GM12801 (cell line): Measurements from ENCODE around the gene SH3RF3.

ENCODE experiments used
- TF ChIP-seq, protein P1 (sequence below): IDR thresholded peaks from one replicate; pipeline ENCODE4 v1.5.1; 2011; ENCODE audit warnings: control low read depth; ENCODE audit not compliant: insufficient read length; ENCODE audit errors: extremely low read depth

Gene SH3RF3

GRCh38 chr2:109435901-109436598 lies 307.0 kb downstream of the SH3RF3 start:
- TF ChIP-seq, protein P1, sequence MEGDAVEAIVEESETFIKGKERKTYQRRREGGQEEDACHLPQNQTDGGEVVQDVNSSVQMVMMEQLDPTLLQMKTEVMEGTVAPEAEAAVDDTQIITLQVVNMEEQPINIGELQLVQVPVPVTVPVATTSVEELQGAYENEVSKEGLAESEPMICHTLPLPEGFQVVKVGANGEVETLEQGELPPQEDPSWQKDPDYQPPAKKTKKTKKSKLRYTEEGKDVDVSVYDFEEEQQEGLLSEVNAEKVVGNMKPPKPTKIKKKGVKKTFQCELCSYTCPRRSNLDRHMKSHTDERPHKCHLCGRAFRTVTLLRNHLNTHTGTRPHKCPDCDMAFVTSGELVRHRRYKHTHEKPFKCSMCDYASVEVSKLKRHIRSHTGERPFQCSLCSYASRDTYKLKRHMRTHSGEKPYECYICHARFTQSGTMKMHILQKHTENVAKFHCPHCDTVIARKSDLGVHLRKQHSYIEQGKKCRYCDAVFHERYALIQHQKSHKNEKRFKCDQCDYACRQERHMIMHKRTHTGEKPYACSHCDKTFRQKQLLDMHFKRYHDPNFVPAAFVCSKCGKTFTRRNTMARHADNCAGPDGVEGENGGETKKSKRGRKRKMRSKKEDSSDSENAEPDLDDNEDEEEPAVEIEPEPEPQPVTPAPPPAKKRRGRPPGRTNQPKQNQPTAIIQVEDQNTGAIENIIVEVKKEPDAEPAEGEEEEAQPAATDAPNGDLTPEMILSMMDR, result no peak

GRCh38 chr2:109436610-109437225 lies 307.7 kb downstream of the SH3RF3 start:
- TF ChIP-seq, protein P1, result no peak

GRCh38 chr2:109437325-109438090 lies 308.5 kb downstream of the SH3RF3 start:
- TF ChIP-seq, protein P1, result no peak

DNA sequence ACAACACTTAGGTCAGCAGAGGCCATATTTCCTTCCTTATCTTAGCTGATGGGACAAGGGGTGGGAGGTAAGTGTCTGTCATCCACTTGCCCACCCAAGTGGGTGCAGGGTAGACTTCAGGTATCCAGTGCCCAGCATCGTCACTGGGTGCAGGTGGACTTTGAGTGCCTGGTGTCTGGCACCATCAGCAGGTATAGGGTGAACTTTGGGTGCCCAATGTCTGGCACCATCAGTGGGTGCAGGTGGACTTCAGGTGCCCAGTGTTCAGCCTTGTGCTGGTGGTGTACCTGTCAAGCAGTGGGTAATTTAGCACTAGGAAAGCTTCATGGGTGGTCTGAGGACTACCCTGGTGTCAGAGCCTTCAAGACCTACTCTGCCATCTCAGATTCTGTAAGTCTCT lies 309.1 kb downstream of the SH3RF3 start:
- TF ChIP-seq, protein P1, result no peak

GRCh38 chr2:109438773-109439389 lies 309.9 kb downstream of the SH3RF3 start:
- TF ChIP-seq, protein P1, result no peak

DNA sequence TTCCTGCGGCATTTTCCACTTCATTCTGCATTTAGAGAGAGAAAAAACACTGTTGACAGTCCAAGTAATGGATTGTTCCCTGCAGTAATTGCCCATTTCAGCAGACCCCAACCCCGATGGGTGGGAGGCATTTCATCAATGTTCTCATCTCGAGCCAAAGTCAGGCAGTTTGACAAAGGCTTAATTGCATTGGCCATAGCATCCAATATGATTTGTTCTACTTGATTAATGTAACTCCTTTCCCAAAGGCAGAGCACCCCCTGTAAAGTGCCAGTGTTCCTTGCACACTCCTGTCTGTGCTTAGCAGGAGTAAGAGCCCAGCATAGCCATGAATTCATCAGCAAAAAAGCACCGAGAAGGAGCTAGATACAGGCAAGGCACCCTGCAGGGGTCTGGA lies 310.4 kb downstream of the SH3RF3 start:
- TF ChIP-seq, protein P1, result no peak

DNA sequence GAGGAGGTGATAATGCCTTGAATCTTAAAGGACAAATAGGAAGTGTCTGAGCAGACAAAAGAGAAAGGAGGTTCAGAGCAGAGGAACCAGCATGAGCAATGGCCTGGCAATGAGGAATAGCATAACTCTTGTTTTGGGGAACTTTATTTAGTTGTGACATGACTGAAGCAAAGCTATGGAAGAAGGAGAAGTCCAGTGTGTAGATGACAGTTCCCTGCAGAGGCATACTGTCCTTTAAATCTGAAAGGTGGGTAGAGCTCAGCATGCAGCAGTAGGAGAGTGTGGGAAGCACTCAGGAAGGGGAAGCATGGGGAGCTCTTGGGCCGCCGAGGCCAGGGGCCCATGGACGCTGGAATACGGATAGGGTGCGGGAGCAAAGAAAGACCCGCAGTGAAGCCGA lies 311.0 kb downstream of the SH3RF3 start:
- TF ChIP-seq, protein P1, result no peak
